Muscle of leg (tissue), 9 donors: Measurements from ENCODE around the gene MMP21. TPM values are rescaled to one million over a fixed set of nuclear protein-coding genes. Genes with fewer than 3 reads are reported as not detected.

Experiments used
- polyA plus RNA-seq, 8 donors: library from polyadenylated mRNA; unstranded; fragments of 120-200 nt; gene quantifications; one replicate each; pipeline versions ENCODE4 v1.2.1 to v1.2.3, GENCODE V29; 2013; ENCODE audit warnings: inconsistent platforms in 1 of 8, low replicate concordance in 1 of 8; ENCODE audit not compliant: insufficient read length in 8 of 8, insufficient read depth in 1 of 8
- total RNA-seq: library from RNA; stranded (reverse); fragments of 120-200 nt; gene quantifications from one replicate; pipeline ENCODE4 v1.2.4, GENCODE V29; 2013

Gene MMP21
- total and polyA plus RNA-seq, 9 donors: 0.18 to 1.3 (median 0.29) TPM

Other genes with a start within 250 kb of the MMP21 start
- not detected for gene TEX36, start 92.7 kb downstream of the MMP21 start, total RNA-seq
- under 1 TPM in 1 of 8 donors, not detected in 7; 0.50 TPM for gene TEX36, start 92.7 kb downstream of the MMP21 start, polyA plus RNA-seq
- gene EDRF1, start 56.1 kb downstream of the MMP21 start, total RNA-seq: 23.3 TPM
- 10 to 100 TPM; 15.7 to 27.7 (median 19.6) TPM for gene EDRF1, start 56.1 kb downstream of the MMP21 start, polyA plus RNA-seq
- gene UROS, start 47.4 kb upstream of the MMP21 start, total RNA-seq: 60.1 TPM
- gene UROS, start 47.4 kb upstream of the MMP21 start, polyA plus RNA-seq: 10 to 100 TPM; 45.2 to 64.4 (median 53.4) TPM
- gene BCCIP, start 47.7 kb upstream of the MMP21 start, total RNA-seq: 42.5 TPM
- gene BCCIP, start 47.7 kb upstream of the MMP21 start, polyA plus RNA-seq: 10 to 100 TPM; 59.9 to 67.2 (median 62.3) TPM
- 22.0 TPM for gene DHX32, start 105.5 kb upstream of the MMP21 start, total RNA-seq
- 10 to 100 TPM; 17.0 to 21.8 (median 17.9) TPM for gene DHX32, start 105.5 kb upstream of the MMP21 start, polyA plus RNA-seq
- gene FANK1, start 120.7 kb upstream of the MMP21 start, total RNA-seq: 0.80 TPM
- 1 to 10 TPM in 2 of 8 donors, under 1 TPM in 6; 0.36 to 1.6 (median 0.61) TPM for gene FANK1, start 120.7 kb upstream of the MMP21 start, polyA plus RNA-seq